HG03521 (cell line): ENCODE results near the gene MYEOV.

Experiments used
- ATAC-seq: cut with Tn5 transposase; IDR thresholded peaks from one replicate; pipeline ENCODE4 v1.9.1; 2021; ENCODE audit warnings: mild to moderate bottlenecking, moderate library complexity; ENCODE audit not compliant: unreplicated experiment

MYEOV gene

DNA sequence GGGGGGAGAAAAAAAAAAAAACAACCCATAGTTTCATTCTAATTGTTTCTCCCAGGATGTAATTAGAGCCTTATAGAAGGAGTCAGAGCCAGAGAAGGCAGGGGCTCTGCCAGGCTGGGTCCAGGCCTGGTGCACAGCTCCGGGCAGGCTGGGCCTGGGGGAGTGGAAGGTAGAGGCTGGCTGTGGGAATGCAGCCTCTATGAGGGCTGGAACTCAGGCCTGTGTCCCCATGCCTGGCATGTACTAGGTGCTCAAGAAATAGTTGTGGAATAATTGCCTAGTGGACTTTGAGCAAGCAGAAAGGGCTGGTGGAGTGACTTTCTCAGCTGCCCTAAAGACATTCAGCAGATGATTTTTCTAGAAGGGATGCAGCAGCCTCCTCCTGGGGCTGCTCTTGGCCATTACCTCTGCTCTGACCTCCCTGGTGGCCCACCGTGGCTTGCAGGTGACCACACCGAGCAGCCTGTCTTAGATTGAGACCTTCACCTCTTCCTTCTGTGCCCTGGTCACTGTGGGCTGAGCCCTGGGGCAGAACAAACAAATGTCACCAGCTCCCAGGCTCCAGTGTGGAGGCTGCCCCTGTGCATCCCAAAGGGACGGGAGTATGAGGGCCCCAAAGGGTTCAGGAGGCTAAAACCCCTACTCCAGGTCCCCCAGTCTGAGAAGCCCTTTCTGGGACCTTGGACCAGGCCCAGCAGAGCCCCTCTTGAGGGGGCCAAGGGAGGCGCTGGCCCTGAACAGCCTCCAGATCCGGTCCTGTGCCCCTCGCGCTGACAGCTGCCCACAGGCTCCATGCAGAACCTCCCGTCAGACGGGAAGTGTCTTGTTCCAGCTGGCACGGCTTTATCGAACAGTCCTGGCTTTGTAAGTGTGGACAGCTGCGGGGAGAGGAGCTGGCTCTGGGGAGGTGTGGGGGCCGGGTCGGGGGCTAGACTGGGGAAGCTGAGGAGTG is 18.8 kb downstream of the MYEOV start:
- ATAC-seq: no peak

DNA sequence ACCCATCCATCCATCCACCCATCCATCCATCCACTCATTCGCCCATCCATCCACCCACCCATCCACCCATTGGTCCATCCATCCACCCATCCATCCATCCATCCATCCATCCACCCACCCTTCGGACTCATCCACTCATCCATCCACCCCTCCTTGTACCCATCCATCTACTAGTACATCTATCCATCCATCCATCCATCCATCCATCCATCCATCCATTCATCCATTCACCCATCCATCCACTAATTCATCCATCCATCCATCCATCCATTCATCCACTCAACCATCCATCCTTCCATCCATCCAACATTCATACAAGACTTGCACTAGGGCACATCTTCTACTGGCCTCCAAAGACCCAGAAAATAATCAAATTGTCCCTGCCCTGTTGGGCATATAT is 20.0 kb downstream of the MYEOV start:
- ATAC-seq: no peak

DNA sequence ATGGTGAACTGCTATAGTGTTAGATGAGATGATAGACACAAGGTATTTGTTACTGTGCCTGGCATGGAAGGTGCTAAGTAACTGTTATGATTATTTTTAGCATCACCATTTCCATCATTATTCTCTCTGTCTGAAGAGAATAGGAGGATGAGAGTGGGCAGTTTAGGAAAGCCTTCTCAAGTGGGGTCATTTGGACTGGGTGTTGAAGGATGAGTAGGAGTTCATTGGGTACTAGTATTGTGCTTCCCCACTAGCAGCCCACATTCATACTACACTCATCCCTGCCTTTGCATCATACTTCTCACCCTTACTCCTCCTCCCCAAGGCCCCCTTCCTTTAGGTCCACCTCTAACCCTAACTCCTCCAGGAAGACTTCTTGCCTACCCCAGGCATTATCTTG is 20.6 kb downstream of the MYEOV start:
- no peak for ATAC-seq

DNA sequence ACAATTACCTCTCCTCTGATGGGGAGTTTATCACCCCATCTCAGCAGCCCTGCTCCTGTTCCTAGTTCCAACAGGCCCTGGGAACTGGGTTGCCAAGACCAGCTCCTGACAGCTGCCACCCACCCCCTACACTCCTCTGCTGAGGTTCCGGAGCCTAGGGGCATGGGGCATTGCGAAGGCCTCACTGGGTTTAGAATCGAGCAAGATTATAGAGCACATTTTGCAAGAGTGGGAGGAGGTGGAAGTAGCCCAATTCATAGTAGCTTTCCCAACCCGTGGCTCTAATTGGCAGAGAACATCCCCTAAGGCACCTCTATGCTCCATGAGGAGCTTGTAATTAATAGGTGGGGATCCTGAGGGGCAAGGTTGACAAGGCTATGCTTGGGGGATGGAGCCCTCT is 23.0 kb downstream of the MYEOV start:
- no peak for ATAC-seq

DNA sequence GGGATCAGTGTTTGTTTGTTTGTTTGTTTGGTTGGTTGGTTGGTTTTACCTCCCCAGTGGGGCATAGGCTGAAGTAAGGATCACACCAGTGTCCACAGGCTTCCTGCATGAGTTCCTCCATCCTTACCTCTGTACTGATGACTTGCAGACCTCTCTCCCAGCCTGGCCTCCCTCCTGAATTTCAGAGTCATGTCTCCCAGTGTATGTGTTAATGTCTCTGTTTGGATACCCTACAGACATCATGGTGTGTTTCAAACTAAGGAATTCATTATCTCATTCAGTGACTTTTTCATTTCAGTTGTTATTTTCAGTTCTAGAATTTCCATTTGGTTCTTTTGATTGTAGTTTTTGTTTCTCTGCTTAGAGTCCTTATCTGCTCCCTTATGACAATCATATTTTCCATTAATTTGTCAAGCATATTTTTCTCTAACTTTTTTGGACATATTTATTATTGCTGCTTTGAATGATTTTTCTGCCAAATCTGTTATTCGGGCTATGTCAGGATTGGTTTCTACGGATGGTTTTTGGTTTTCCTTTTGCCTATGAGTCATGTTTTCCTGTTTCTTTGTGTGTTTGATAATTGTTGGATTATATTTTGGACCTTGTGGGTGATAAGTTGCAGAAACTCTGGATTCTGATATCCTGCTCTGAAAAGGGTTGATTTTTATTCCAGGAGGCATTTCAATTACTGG is 23.6 kb downstream of the MYEOV start:
- ATAC-seq: no peak

DNA sequence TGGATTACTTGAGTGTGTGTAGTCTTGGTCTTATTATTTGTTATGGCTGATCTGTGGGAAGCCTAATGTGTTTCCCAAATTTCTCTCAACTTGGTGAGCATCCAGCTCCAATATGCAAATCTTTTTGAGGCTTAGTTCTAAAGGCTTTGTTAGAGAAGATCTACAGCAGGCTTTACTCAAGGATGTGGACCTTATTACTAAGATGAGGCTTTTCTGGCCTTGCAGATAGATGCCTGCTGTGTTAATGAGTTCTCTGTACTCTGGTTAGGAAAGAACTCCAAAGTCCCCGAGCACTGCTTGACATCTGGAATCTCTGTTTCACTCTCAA is 24.1 kb downstream of the MYEOV start:
- ATAC-seq: no peak

DNA sequence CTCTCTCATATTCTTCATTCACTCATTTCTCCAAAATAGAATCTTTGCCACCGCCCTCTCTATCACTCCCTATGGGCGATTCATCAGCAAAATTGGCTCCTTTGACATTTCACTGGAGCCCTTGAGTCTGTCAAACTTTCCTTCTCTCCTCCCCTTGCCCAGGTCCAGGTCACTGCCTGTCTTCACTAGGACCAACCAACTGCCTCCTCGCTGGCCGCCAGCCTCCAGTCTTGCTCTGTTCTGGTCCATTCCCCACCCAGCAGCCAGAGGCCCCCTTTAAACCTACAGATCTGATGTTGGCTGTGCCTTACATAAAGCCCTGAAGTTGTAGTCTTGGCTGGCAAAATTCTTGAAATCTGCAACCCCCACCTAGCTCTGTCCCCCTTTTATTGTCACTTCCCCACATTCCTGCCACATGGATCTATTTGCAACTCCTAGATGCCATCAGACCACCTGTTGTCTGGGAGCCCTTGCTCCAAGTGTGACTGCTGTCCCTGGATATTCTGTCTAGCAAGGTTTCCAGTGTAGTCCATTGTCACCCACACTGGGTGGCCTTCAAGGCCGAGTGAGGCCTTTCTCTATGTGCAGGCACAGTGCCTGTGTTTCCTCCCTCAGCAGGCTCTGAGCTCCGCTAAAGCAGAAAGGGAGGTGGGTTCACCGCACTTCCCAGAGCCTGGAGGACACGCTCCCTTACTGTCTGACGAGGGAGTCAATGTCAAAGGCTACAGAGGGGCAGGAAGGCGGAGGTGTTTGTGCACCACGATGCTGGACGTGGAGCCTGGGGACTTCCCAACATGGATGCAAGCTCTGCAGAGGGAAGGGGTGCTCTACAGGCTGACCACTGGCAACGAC is 25.5 kb downstream of the MYEOV start:
- no peak for ATAC-seq

DNA sequence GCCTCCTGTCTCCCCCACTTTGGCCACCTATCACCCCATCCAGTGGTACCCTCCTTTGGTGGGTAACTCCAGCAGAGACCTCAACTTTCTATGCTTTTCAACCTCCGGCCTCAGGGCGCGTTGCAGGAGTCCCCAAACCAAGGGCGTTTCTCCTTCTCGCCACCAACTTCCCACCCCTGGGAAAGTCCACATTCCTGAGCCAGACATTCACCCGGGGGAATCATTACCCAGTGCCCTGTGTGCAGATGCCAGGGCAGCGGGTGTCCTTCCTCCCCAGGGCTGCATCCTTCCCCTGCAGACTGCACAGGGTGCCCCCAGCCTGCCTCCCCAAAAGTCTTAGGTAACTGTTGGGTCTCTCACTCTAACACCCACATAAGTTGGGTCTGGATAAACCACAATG is 26.4 kb downstream of the MYEOV start:
- no peak for ATAC-seq

DNA sequence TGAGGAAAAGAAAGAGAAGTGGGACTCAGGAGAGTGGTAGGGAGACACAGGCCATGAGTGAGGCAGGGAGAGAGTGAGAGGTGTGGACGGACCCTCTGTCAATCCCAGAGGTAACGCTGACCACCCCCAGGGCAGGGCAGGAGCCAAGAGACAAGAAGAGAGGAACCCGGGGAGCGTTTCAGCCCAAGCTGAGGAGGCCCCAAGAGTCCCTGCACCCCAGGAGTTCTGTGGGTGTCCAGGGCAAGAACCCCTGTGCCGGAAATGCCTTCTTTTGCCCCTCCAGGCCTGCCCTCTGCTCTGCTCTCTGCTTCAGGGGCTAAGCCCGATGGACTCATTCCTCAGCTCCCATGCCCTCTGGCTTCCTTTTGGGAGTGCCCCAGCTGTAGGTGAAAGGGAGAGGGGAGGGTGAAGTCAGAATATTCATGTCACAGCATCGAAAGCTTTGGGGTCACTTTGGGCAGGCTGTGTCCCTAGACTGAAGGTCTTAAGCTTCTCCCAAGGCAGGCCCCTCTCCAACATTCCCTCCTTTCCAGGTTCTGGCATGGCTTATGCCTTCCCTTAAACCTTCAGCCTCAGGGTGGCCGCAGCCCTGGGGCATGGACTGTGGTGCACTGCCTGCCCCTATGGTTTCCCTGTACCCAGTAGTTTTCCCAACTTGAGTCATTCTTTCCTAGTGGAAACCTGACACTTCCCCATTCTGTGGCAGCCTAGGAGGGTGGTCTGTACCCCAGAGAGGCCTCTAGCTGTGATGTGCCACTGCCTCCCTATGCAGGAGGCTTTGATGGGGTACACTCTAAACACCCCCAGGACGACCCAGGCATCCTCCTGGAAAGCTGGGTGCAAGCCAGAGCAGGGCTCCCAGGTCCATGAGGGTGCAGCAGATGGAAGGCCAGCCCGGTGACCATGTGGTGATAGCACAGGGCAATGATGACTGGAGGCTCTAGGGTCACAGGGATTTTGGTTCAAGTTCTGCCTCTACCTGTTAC is 27.1 kb downstream of the MYEOV start:
- no peak for ATAC-seq

DNA sequence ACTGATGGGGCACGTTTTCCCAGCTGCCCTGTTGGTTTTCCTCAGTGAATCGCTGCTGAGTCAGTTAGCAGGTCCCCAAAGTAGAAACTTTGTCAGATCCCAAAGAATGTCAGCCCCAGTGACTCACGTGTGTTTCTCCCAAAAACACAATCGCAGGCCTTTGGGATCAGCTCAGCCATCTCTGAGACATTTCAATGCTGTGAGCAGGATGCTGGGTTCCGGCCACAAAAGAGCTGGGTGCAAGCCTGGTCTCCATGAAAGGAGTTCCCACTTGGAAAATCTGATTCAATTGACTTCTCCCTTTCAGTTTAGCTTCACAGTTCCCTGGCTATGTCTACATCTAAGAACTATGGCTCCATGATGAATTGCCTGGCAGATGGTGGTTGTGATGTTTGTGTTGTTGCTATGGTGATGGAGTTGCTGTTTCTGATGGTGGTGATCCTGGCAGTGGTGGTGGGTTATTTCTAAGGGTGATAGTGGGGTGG is 28.0 kb downstream of the MYEOV start:
- ATAC-seq: no peak

DNA sequence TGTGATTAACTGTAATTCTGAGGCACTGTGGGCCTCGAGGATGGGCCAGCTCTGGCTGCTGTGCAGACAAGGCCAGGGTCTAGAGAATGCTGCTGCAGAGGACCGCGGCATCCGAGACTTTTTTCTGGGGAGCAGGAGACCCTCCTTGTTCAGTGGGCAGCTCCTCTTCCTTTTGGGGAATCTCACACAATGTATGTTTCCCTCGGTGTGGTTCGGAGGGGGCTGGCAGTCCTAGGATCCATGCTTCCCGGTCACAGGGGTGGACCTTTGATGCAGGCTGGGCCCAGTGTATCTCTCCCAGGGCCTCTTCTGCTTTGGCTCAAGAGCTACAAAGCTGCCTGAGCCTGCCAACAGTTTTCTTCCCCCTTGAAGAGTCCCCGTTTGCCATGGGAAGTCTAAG is 31.5 kb downstream of the MYEOV start:
- ATAC-seq: no peak

DNA sequence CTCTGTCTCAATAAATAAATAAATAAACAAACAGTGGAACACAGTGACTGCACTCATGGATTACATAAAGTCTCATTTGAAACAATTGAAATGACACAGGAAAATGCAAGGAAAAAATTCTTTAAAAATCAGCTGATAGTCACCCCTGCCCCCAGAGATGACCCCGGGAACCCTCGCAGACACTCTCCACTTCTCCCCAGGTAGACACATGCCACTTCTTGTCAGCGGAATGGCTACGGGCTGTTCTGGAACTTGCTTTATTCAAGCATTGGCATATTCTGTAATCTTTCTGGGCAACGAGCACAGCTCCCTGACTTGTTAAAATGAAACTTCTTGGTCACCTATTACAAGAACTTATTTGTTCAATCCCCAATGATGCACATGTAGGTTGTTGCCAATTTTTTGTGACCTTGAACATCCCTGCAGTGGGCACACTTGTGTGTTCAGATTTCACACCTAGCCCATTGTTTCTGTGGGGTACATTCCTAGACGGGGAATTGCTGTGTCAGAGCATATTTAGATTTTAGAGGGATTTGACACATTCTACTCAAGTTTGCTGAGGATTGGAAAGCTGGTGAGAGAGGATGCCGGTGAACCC is 32.8 kb downstream of the MYEOV start:
- no peak for ATAC-seq

DNA sequence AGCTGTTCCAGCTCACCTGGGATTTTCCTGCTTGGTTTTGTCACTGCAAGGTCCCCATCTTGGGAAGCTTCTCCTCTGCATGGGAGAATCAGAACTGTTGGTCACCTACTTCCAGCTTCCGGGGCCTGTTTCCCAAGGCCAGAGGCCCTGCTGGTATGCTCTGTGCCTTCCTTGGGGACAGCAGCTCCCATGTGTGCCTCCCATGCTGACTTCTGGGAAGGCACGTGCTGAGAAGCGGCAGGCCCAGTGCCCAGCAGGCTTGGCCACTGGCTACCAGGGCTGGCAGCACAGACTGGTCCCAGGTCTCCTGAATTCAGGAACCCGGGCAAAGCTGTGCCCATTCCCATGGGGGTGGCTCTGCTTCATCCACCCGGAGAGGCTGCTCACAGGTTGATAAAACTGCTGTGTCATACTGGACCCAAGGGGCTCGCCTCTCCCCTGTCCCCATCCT is 33.8 kb downstream of the MYEOV start:
- ATAC-seq: no peak

DNA sequence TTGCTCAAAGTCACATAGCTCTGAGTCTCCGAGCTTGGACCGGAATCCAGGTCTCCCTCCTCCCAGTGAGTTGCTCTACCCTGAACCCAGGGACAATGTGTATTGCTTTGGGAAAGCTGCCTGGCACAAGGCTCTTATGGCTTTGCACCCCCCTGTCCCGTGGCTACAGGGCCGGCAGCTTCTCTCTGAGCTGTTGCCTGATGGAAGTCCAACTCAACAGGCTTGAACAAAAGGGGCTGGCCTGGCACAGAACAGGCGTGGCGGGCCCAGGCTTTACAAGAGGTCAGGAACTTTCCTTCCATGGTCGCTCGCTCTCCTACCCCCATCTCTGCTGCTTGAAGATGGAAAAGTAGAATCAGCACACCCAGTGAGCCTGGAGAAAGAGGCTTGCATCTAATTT is 34.3 kb downstream of the MYEOV start:
- no peak for ATAC-seq

DNA sequence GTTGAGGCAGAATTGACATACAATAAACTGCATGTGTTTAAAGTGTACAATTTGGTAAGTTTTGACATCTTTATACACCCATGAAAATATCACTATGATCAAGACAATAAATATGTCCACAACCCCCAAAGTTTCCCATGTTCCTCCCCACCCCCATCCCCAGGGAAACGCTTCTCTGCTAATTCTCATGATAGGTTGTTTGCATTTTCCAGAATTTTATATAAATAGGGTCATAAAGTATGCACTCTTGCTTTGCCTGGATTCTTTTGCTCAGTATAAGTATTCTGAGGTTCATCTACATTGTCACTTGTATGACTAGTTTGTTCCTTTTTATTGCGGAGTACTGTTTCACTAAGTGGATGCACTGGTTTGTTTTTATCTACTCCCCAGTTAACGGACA is 35.6 kb downstream of the MYEOV start:
- ATAC-seq: no peak

DNA sequence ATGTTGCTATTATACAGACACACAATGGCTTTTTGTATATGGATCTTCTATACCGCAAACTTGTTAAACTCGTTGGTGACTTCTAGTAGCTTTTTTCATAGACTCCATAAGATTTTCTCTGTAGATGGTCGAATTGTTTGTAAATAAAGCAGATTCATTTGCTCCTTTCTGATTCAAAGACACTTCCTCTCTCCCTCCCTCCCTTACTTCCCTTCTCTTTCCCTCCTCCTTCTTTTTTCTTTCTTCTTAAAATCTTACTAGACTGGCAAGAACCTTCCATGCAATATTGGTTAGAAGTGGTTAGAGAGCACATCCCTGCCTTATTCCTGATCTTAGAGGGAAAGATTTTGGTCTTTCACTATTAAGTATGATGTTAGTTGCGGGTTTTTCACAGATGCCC is 36.4 kb downstream of the MYEOV start:
- ATAC-seq: no peak

DNA sequence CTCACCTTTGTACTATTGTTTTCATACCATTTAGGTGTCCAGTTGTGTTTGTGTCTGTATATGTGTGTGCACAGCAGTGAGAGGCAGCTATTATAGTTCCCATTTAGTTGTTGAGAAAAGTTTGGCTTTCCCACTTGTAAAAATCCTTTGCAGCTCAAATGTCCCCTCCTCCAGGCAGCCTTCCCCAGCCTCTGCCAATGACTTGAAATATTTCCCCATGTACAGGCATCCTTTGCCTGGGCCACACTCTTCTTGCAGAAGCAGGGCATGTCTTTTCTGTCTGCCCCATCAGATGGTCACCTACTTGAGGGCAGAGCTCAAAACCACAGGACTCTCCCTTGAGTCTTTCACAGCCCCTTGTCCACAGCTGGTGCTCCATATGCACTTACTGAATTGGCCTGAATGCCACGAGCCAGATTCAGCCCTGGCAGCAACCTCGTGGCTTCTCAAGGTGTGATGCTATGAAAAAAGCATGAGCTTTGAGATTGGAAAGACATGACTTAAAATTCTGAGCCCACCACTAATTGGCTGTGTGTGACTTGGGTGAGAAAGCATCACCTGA is 39.3 kb downstream of the MYEOV start:
- no peak for ATAC-seq

DNA sequence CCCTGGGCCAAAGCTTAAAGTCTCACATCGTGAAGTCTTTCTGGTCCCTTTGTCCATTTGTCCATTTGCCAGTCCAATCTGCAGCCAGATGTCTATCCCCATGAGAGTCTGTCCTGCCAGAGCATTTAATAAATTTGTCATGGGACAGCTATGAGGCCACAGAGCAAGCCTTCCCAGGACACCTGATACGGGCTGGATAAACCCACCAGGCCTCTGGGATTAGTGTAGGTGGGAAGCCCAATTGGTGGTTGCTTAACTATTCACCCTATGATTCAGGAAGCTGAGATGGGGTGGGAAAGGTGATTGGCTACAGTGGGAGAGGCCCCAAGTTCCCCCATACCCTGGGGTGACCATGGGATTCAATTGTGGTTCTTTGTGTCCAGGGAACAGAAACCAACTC is 39.9 kb downstream of the MYEOV start:
- no peak for ATAC-seq

DNA sequence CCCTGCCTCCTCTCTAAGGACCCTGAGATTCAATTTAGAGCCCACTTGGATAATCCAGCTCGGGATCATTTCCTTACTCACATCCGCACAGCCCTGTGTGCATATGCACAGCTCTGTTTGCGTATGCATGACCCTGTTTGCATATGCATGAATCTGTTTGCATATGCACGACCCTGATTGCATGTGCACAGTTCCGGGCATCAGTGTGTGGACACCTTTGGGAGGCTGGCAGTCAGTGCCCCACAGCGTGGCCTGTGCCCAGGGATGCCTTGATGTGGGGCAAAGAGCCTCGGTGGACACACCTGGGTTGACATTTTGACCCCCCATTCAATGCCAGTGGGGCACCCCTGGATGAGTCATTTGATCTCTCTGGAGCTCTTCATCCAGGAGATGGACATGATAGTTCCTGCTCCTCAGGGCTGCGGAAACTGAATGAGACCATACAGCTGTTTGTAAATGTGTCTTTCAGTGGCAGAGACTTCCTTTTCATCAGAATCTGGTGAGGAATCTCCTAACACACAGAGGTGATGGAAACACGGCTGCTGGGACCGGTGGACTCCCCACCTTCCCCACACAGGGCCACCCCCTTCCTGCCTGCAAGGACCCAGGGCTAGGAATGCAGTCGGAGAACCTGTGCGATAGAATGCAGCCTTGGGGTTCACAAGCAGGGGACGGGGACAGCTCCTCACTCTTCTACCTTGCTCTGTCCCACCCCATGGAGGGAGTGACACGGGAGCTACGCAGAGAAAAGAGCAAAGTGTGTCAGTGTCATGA is 41.2 kb downstream of the MYEOV start:
- ATAC-seq: no peak
